SU-DHL-6 (cell line): ENCODE results near the gene FARS2.

Experiments used
- H2AFZ ChIP-seq: fragments of 200-600 bp; sonication (generic); 2 replicates; pipeline ENCODE4 v1.6.1; 2014; ENCODE audit warnings: low read depth, mild to moderate bottlenecking, moderate library complexity, mixed read lengths, antibody characterized with exemption, low read length; ENCODE audit not compliant: severe bottlenecking
- H3F3A ChIP-seq: fragments of 200-600 bp; shearing (Covaris generic); 2 replicates; pipeline ENCODE4 v1.6.0; 2016; ENCODE audit warnings: antibody characterized with exemption, mild to moderate bottlenecking; ENCODE audit not compliant: insufficient read depth
- H3K27ac ChIP-seq: fragments of 200-600 bp; sonication (generic); 2 replicates; pipeline ENCODE4 v1.5.1; 2016; ENCODE audit warnings: low read depth, mild to moderate bottlenecking, low read length, moderate library complexity, mixed read lengths
- H3K27me3 ChIP-seq: fragments of 200-600 bp; sonication (generic), shearing (Covaris generic); 2 replicates; pipeline ENCODE4 v1.6.0; 2014; ENCODE audit warnings: mild to moderate bottlenecking, low read length
- H3K36me3 ChIP-seq: fragments of 200-600 bp; sonication (generic); 2 replicates; pipeline ENCODE4 v1.6.1; 2014; ENCODE audit warnings: mild to moderate bottlenecking, low read length, mixed read lengths
- H3K4me2 ChIP-seq: fragments of 300-600, 200-600 bp; shearing (Covaris generic), sonication (generic); 2 replicates; pipeline ENCODE4 v1.6.0; 2014; ENCODE audit warnings: low read length, low read depth, mild to moderate bottlenecking; ENCODE audit not compliant: poor library complexity, severe bottlenecking
- H3K4me3 ChIP-seq: fragments of 200-600 bp; sonication (generic); 2 replicates; pipeline ENCODE4 v1.5.1; 2014; ENCODE audit warnings: antibody characterized with exemption, low read length, mild to moderate bottlenecking, mixed read lengths; ENCODE audit not compliant: insufficient read depth, poor library complexity, severe bottlenecking
- H3K79me2 ChIP-seq: fragments of 200-600 bp; sonication (generic); 2 replicates; pipeline ENCODE4 v1.6.1; 2014; ENCODE audit warnings: mild to moderate bottlenecking, low read length, moderate library complexity; ENCODE audit not compliant: insufficient read depth
- H3K9ac ChIP-seq: fragments of 200-600 bp; sonication (generic); 2 replicates; pipeline ENCODE4 v1.7.0; 2014; ENCODE audit warnings: mild to moderate bottlenecking, low read length
- H3K9me2 ChIP-seq: fragments of 200-600 bp; sonication (generic); replicated peaks from 2 replicates; pipeline ENCODE4 v1.6.1; 2014; ENCODE audit warnings: low read length; ENCODE audit not compliant: insufficient read depth
- H3K9me3 ChIP-seq: fragments of 200-600 bp; sonication (generic); 2 replicates; pipeline ENCODE4 v1.6.1; 2014; ENCODE audit warnings: low read length, mixed read lengths; ENCODE audit not compliant: insufficient read depth
- H4K20me1 ChIP-seq: fragments of 200-600 bp; sonication (generic); 2 replicates; pipeline ENCODE4 v1.6.1; 2014; ENCODE audit warnings: low read depth, mild to moderate bottlenecking, antibody characterized with exemption, low read length, moderate library complexity, mixed read lengths
- CTCF ChIP-seq: fragments of 200-600 bp; sonication (generic); IDR thresholded peaks from one replicate; pipeline ENCODE4 v1.5.1; 2017; ENCODE audit warnings: antibody characterized with exemption, mild to moderate bottlenecking, low read length, moderate library complexity; ENCODE audit not compliant: insufficient read depth, poor library complexity, severe bottlenecking
- EZH2phosphoT487 ChIP-seq: fragments of 200-600 bp; sonication (generic), shearing (Covaris generic); conservative IDR thresholded peaks from 2 replicates; pipeline ENCODE4 v1.6.1; 2018; ENCODE audit warnings: mild to moderate bottlenecking, antibody characterized with exemption, low read length, moderate library complexity, mixed read lengths

Gene FARS2

GRCh38 chr6:5767471-5767870 lies 506.2 kb downstream of the FARS2 start:
- H3K27me3 ChIP-seq, result no peaks in the 10 kb centered on the region
- no peaks in the 10 kb centered on the region for H4K20me1 ChIP-seq
- no peaks in the 10 kb centered on the region for H3K9me2 ChIP-seq
- no peaks in the 10 kb centered on the region for H3F3A ChIP-seq
- H3K36me3 ChIP-seq, result no peaks in the 10 kb centered on the region
- no peak overlapping the region for H2AFZ ChIP-seq
- TF ChIP-seq CTCF (no peak), EZH2phosphoT487 (no peak)
- no peak overlapping the region for H3K9ac ChIP-seq
- H3K79me2 ChIP-seq, result no peaks in the 10 kb centered on the region
- H3K27ac ChIP-seq, result no peak overlapping the region
- peaks cover 13% of the 10 kb centered on the region; the same call in 1 of the 2 replicates for H3K9me3 ChIP-seq
- H3K4me3 ChIP-seq, result no peak overlapping the region
- H3K4me2 ChIP-seq, result no peak overlapping the region

- H3K9ac ChIP-seq, result no peak overlapping the region
- H3K79me2 ChIP-seq, result no peaks in the 10 kb centered on the region
- no peak overlapping the region for H2AFZ ChIP-seq
- TF ChIP-seq CTCF (no peak), EZH2phosphoT487 (no peak)
- no peak overlapping the region for H3K4me2 ChIP-seq
- H3K4me3 ChIP-seq, result no peak overlapping the region
- H3K27me3 ChIP-seq, result no peaks in the 10 kb centered on the region
- H3K9me3 ChIP-seq, result peaks cover 13% of the 10 kb centered on the region; the same call in 1 of the 2 replicates
- H3K36me3 ChIP-seq, result no peaks in the 10 kb centered on the region
- H4K20me1 ChIP-seq, result no peaks in the 10 kb centered on the region
- H3F3A ChIP-seq, result no peaks in the 10 kb centered on the region
- H3K9me2 ChIP-seq, result no peaks in the 10 kb centered on the region
- no peak overlapping the region for H3K27ac ChIP-seq
These were observed 509.9 kb downstream of the FARS2 start for GRCh38 chr6:5771211-5771610.

GRCh38 chr6:5771759-5772390 lies 510.6 kb downstream of the FARS2 start:
- no peaks in the 10 kb centered on the region for H3K9me2 ChIP-seq
- no peak overlapping the region for H3K4me3 ChIP-seq
- H2AFZ ChIP-seq, result no peak overlapping the region
- no peak overlapping the region for H3K27ac ChIP-seq
- no peak overlapping the region for H3K9ac ChIP-seq
- H3K27me3 ChIP-seq, result no peaks in the 10 kb centered on the region
- H3K4me2 ChIP-seq, result no peak overlapping the region
- no peaks in the 10 kb centered on the region for H3F3A ChIP-seq
- H3K9me3 ChIP-seq, result peaks cover 13% of the 10 kb centered on the region; the same call in 1 of the 2 replicates
- TF ChIP-seq CTCF, result no peak
- H4K20me1 ChIP-seq, result no peaks in the 10 kb centered on the region
- H3K79me2 ChIP-seq, result no peaks in the 10 kb centered on the region
- H3K36me3 ChIP-seq, result no peaks in the 10 kb centered on the region
